Measurements from ENCODE around the gene NDUFA12.

NDUFA12 gene

DNA sequence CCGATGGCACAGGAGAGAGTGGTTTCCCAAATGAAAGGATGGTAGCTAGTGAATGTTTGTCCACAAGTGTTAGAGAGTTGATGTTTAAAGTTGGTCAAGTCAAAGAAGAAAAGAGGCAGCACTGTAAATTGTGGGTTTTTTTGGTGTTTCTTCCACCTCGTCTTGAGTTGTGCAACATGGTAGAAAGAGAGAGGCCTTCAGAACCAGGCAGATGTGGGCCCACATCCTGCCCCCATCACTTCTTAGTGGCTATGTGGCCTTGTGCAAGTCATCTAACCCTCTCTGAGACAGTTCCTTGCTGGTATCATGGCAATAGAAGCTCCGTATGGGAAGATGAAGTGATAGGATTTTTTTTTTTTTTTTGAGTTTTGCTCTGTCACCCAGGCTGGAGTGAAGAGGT lies 60.8 kb downstream of the NDUFA12 start:
- no peaks in the 10 kb centered on the region for H3K36me3 ChIP-seq (ENCODE audit: control insufficient read depth in 2 of 2, insufficient read depth in 2 of 2, low read length in 2 of 2)
- no peak overlapping the region for H3K4me3 ChIP-seq (ENCODE audit: low read length in 2 of 2)
- no peak overlapping the region for H3K9ac ChIP-seq (ENCODE audit: low read length in 2 of 2)
- H3K4me1 ChIP-seq (ENCODE audit: control insufficient read depth, insufficient read depth, low read length): peaks cover 6% of the 10 kb centered on the region
- H3K27me3 ChIP-seq (ENCODE audit: control insufficient read depth in 1 of 2, insufficient read depth in 2 of 2, low read length in 2 of 2): no peaks in the 10 kb centered on the region
- no peak overlapping the region for H3K27ac ChIP-seq (ENCODE audit: low read length)
- H3K9me3 ChIP-seq (ENCODE audit: control insufficient read depth in 2 of 2, low read length in 2 of 2): no peaks in the 10 kb centered on the region

DNA sequence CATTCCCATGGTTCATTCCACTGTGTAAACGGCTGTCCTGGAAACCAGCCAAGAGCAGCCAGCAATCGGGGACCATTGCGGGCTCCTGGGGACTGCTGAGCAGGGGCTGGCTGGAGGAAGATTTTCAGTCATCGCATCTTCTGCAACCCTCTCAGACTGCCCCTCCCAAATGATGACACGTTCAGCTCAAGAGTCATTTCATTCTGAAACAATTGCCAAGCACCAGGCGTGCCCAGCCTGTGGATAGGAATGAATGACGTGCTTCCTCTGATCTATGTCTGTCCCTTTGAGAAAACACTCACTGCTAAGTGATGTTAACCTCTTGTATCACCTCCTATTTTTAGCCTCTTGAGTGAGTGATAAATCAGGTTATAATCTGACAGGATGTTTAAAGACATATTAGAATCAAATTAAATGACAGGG lies 62.0 kb downstream of the NDUFA12 start:
- Histone ChIP-seq H3K4me1 (ENCODE audit: control insufficient read depth, insufficient read depth, low read length) (peaks cover 6% of the 10 kb centered on the region), H3K4me3 (ENCODE audit: low read length in 2 of 2) (no peak overlapping the region), H3K36me3 (ENCODE audit: control insufficient read depth in 2 of 2, insufficient read depth in 2 of 2, low read length in 2 of 2) (no peaks in the 10 kb centered on the region), H3K27me3 (ENCODE audit: control insufficient read depth in 1 of 2, insufficient read depth in 2 of 2, low read length in 2 of 2) (no peaks in the 10 kb centered on the region), H3K27ac (ENCODE audit: low read length) (no peak overlapping the region), H3K9ac (ENCODE audit: low read length in 2 of 2) (no peak overlapping the region), H3K9me3 (ENCODE audit: control insufficient read depth in 2 of 2, low read length in 2 of 2) (no peaks in the 10 kb centered on the region)

DNA sequence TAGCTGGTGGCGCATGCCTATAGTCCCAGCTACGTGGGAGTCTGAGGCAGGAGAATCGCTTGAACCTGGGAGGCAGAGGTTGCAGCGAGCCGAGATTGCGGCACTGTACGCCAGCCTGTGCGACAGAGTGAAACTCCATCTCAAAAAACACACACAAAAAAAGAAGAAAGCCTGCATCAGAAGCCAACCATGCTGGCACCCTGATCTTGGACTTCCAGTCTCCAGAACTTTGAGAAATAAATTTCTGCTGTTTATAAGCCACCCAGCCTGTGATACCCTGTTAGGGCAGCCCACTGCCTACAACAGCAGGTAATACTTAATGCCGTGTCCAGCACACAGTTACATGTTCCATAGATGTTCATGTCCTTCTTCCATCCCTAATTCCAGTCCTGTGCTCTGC lies 62.7 kb downstream of the NDUFA12 start:
- Histone ChIP-seq H3K9ac (ENCODE audit: low read length in 2 of 2) (no peak overlapping the region), H3K27me3 (ENCODE audit: control insufficient read depth in 1 of 2, insufficient read depth in 2 of 2, low read length in 2 of 2) (no peaks in the 10 kb centered on the region), H3K4me1 (ENCODE audit: control insufficient read depth, insufficient read depth, low read length) (peaks cover 6% of the 10 kb centered on the region), H3K4me3 (ENCODE audit: low read length in 2 of 2) (no peak overlapping the region), H3K36me3 (ENCODE audit: control insufficient read depth in 2 of 2, insufficient read depth in 2 of 2, low read length in 2 of 2) (no peaks in the 10 kb centered on the region), H3K9me3 (ENCODE audit: control insufficient read depth in 2 of 2, low read length in 2 of 2) (no peaks in the 10 kb centered on the region), H3K27ac (ENCODE audit: low read length) (no peak overlapping the region)

DNA sequence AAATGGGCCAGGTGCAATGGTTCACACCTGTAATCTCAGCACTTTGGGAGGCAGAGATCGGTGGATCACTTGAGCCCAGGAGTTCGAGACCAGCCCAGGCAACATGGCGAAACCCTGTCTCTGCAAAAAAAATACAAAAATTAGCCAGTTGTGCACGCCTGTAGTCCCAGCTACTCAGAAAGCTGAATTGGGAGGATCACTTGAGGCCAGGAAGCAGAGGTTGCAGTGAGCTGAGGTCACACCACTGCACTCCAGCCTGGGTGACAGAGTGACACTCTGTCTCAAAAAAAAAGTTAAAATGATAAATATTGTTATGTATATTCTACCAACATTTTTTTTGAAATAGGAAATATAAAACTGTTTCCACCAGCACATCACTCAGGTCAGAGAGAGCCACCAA lies 64.9 kb downstream of the NDUFA12 start:
- Histone ChIP-seq H3K27ac (ENCODE audit: low read length) (no peak overlapping the region), H3K27me3 (ENCODE audit: control insufficient read depth in 1 of 2, insufficient read depth in 2 of 2, low read length in 2 of 2) (no peaks in the 10 kb centered on the region), H3K4me3 (ENCODE audit: low read length in 2 of 2) (no peak overlapping the region), H3K9me3 (ENCODE audit: control insufficient read depth in 2 of 2, low read length in 2 of 2) (no peaks in the 10 kb centered on the region), H3K4me1 (ENCODE audit: control insufficient read depth, insufficient read depth, low read length) (peaks cover 6% of the 10 kb centered on the region), H3K9ac (ENCODE audit: low read length in 2 of 2) (no peak overlapping the region), H3K36me3 (ENCODE audit: control insufficient read depth in 2 of 2, insufficient read depth in 2 of 2, low read length in 2 of 2) (no peaks in the 10 kb centered on the region)

DNA sequence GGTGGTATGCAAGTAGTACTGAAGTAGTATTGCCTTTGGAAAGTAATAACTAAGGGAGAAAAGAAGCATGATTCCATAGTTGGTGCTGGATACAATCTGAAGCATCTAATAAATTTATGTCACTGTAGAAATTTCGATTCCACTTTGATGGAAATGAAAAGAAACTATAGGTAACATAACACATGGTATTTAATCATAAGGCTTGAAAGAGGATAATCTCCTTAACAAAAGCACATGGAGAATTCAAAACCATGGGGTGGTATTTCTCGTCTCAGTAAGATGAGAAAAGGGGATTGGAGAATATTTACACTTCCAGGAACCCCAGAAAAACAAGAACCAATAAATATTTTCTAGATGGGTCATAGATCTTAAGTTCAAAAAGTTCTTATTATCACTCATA lies 72.7 kb downstream of the NDUFA12 start:
- Histone ChIP-seq H3K27me3 (ENCODE audit: control insufficient read depth in 1 of 2, insufficient read depth in 2 of 2, low read length in 2 of 2) (no peaks in the 10 kb centered on the region), H3K9ac (ENCODE audit: low read length in 2 of 2) (no peak overlapping the region), H3K36me3 (ENCODE audit: control insufficient read depth in 2 of 2, insufficient read depth in 2 of 2, low read length in 2 of 2) (no peaks in the 10 kb centered on the region), H3K9me3 (ENCODE audit: control insufficient read depth in 2 of 2, low read length in 2 of 2) (no peaks in the 10 kb centered on the region), H3K4me3 (ENCODE audit: low read length in 2 of 2) (no peak overlapping the region), H3K4me1 (ENCODE audit: control insufficient read depth, insufficient read depth, low read length) (no peaks in the 10 kb centered on the region), H3K27ac (ENCODE audit: low read length) (no peak overlapping the region)

DNA sequence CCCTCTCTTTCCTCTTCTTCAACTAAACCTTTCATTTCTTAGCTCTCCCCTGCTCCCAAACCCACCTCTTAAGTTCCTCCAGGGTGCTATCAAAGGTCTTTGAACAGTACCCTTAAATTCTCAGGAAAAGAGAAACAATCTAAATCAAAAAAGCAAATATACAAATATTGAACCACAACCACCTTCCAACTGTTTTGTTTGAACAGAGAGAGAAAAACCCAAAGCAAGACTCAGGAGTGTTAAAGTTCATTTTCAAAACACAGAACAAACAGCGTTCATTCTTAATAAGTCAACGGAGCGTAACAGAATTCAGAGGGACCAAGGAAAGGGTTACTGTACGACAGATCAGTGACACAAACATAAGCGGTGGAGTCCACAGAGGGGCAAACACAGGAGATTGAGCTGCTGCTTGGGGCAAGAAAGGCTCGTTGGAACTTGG lies 73.3 kb downstream of the NDUFA12 start:
- no peaks in the 10 kb centered on the region for H3K4me1 ChIP-seq (ENCODE audit: control insufficient read depth, insufficient read depth, low read length)
- H3K27me3 ChIP-seq (ENCODE audit: control insufficient read depth in 1 of 2, insufficient read depth in 2 of 2, low read length in 2 of 2): no peaks in the 10 kb centered on the region
- no peak overlapping the region for H3K4me3 ChIP-seq (ENCODE audit: low read length in 2 of 2)
- no peaks in the 10 kb centered on the region for H3K36me3 ChIP-seq (ENCODE audit: control insufficient read depth in 2 of 2, insufficient read depth in 2 of 2, low read length in 2 of 2)
- no peaks in the 10 kb centered on the region for H3K9me3 ChIP-seq (ENCODE audit: control insufficient read depth in 2 of 2, low read length in 2 of 2)
- H3K9ac ChIP-seq (ENCODE audit: low read length in 2 of 2): no peak overlapping the region
- H3K27ac ChIP-seq (ENCODE audit: low read length): no peak overlapping the region

DNA sequence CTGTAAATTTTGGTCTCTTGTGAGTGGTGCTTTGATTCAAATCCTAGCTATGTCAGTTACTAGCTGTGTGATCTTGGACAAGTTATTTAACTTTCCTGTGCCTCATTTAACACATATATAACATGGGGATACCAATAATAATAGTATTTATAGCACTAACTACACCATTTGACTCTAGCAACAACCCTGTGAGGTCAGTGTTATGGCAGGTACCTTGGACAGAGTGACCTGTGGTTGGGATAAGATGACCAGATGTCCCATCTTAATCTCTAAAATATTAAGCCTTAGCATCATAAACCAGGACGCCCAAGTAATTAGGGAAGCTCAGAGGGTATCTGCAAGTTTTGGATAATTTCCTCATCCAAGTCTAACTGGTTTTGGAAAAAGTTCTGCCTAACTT lies 73.7 kb downstream of the NDUFA12 start:
- Histone ChIP-seq H3K36me3 (ENCODE audit: control insufficient read depth in 2 of 2, insufficient read depth in 2 of 2, low read length in 2 of 2) (no peaks in the 10 kb centered on the region), H3K4me1 (ENCODE audit: control insufficient read depth, insufficient read depth, low read length) (no peaks in the 10 kb centered on the region), H3K9me3 (ENCODE audit: control insufficient read depth in 2 of 2, low read length in 2 of 2) (no peaks in the 10 kb centered on the region), H3K4me3 (ENCODE audit: low read length in 2 of 2) (no peak overlapping the region), H3K27ac (ENCODE audit: low read length) (no peak overlapping the region), H3K9ac (ENCODE audit: low read length in 2 of 2) (no peak overlapping the region), H3K27me3 (ENCODE audit: control insufficient read depth in 1 of 2, insufficient read depth in 2 of 2, low read length in 2 of 2) (no peaks in the 10 kb centered on the region)

DNA sequence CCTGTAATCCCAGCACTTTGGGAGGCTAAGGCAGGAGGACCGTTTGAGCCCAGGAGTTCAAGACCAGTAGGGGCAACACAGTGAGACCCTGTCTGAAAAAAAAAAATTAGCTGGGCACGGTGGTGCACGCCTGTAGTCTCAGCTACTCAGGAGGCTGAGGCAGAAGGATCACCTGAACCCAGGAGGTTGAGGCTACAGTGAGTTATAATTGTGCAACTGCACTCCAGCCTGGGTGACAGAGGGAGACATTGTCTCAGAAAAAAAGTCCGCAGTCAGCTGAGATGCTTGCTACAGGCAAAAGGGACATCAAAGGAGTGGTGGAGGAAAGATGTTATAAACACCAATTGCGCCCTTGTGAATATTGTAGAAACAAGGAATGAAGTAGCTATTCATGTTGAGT lies 77.8 kb downstream of the NDUFA12 start:
- no peak overlapping the region for H3K9ac ChIP-seq (ENCODE audit: low read length in 2 of 2)
- H3K27me3 ChIP-seq (ENCODE audit: control insufficient read depth in 1 of 2, insufficient read depth in 2 of 2, low read length in 2 of 2): no peaks in the 10 kb centered on the region
- H3K36me3 ChIP-seq (ENCODE audit: control insufficient read depth in 2 of 2, insufficient read depth in 2 of 2, low read length in 2 of 2): no peaks in the 10 kb centered on the region
- H3K27ac ChIP-seq (ENCODE audit: low read length): no peak overlapping the region
- H3K4me3 ChIP-seq (ENCODE audit: low read length in 2 of 2): no peak overlapping the region
- H3K4me1 ChIP-seq (ENCODE audit: control insufficient read depth, insufficient read depth, low read length): no peaks in the 10 kb centered on the region
- H3K9me3 ChIP-seq (ENCODE audit: control insufficient read depth in 2 of 2, low read length in 2 of 2): no peaks in the 10 kb centered on the region

DNA sequence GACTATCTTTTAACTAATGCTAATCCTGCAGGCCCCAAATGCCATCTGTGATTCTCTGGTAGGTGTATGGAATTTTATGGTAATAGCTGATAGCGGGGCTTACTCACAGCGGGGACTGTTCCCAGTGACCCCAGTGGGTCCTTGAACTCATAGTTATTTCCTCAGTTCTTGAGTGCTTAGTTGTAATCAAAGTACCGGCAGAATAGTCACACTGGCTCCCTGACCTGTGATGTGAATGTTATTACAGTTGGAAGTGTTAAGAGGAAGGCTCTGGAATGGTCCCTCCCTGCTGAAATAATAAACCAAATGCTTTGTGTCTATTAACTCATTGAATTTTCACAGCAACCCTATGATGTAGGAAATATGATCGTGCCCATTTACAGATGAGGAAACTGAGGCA lies 78.3 kb downstream of the NDUFA12 start:
- Histone ChIP-seq H3K36me3 (ENCODE audit: control insufficient read depth in 2 of 2, insufficient read depth in 2 of 2, low read length in 2 of 2) (no peaks in the 10 kb centered on the region), H3K27ac (ENCODE audit: low read length) (no peak overlapping the region), H3K4me3 (ENCODE audit: low read length in 2 of 2) (no peak overlapping the region), H3K9ac (ENCODE audit: low read length in 2 of 2) (no peak overlapping the region), H3K27me3 (ENCODE audit: control insufficient read depth in 1 of 2, insufficient read depth in 2 of 2, low read length in 2 of 2) (no peaks in the 10 kb centered on the region), H3K4me1 (ENCODE audit: control insufficient read depth, insufficient read depth, low read length) (no peaks in the 10 kb centered on the region), H3K9me3 (ENCODE audit: control insufficient read depth in 2 of 2, low read length in 2 of 2) (no peaks in the 10 kb centered on the region)

DNA sequence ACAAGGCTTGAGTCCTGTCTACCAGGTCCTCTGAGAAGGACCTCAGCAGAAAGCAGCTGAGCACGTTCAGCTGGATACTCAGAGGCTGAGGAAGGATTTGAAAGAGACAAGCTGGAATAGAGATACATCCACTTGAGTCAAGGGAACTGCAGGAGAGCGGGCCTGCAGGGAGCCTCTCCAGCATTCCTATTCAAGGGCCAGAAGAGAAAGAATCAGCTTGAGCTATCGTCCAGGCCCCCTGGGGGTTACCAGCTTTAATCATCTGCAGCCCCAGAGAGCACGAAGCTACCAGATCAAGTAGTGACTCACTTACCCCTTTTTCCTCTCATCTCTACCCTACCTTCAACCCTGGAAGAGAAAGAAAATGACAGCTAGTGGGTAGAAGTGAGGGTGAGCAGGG lies 80.9 kb downstream of the NDUFA12 start:
- Histone ChIP-seq H3K4me3 (ENCODE audit: low read length in 2 of 2) (no peak overlapping the region), H3K27ac (ENCODE audit: low read length) (no peak overlapping the region), H3K27me3 (ENCODE audit: control insufficient read depth in 1 of 2, insufficient read depth in 2 of 2, low read length in 2 of 2) (no peaks in the 10 kb centered on the region), H3K36me3 (ENCODE audit: control insufficient read depth in 2 of 2, insufficient read depth in 2 of 2, low read length in 2 of 2) (no peaks in the 10 kb centered on the region), H3K4me1 (ENCODE audit: control insufficient read depth, insufficient read depth, low read length) (no peaks in the 10 kb centered on the region), H3K9ac (ENCODE audit: low read length in 2 of 2) (no peak overlapping the region), H3K9me3 (ENCODE audit: control insufficient read depth in 2 of 2, low read length in 2 of 2) (no peaks in the 10 kb centered on the region)
